GM18505 (cell line): Measurements from ENCODE around the gene DHX38.

ENCODE experiments used
- ATAC-seq: cut with Tn5 transposase; IDR thresholded peaks from one replicate; pipeline ENCODE4 v1.9.1; 2021; ENCODE audit not compliant: unreplicated experiment
- POLR2A ChIP-seq: IDR thresholded peaks from 4 replicates; pipeline ENCODE4 v1.6.1; 2011; ENCODE audit warnings: borderline replicate concordance; ENCODE audit not compliant: insufficient read depth, insufficient read length; ENCODE audit errors: extremely low read depth

The DHX38 gene

DNA sequence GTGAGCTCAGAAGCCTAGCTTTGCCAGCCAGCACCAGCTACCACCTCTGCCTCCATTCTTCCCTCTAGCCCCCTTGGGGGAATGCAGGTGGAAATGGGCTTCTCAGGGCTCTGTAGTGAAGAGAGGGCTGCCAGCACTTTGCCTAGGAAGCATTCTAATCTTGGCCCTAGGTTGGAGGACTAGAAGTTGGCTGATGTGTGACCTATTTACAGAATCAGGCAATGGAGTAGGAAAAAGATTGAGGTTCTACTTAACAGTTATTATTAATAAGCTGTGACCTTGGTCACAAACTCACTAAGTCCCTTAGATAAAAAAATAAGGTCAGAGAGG lies 19.9 kb downstream of the DHX38 start:
- no peak for TF ChIP-seq POLR2A
- ATAC-seq, result no peak

GRCh38 chr16:72120026-72120425 lies 26.4 kb downstream of the DHX38 start:
- TF ChIP-seq POLR2A, result no peak
- no peak for ATAC-seq

GRCh38 chr16:72122308-72122707 lies 28.7 kb downstream of the DHX38 start:
- ATAC-seq, result no peak
- TF ChIP-seq POLR2A, result no peak

GRCh38 chr16:72122916-72123315 lies 29.3 kb downstream of the DHX38 start:
- no peak for ATAC-seq
- no peak for TF ChIP-seq POLR2A

GRCh38 chr16:72123426-72123825 lies 29.8 kb downstream of the DHX38 start:
- TF ChIP-seq POLR2A, result no peak
- no peak for ATAC-seq

DNA sequence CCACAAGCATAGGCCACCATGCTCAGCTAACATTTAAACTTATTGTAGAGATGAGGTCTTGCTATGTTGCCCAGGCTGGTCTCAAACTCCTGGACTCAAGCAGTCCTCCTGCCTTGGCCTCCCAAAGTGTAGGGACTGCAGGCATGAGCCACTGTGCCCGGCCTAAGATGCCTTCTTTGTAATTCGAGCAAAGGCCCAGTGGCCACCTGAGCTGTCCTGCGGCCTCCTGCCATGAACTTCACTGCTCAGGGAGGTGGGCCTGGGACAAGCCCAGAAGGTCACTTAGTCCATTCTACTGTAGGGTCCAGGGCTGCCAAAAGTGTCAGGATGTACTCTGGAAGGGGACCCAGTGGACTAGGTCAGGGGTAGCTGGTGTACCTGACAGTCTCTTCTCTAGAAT lies 30.5 kb downstream of the DHX38 start:
- no peak for TF ChIP-seq POLR2A
- no peak for ATAC-seq

DNA sequence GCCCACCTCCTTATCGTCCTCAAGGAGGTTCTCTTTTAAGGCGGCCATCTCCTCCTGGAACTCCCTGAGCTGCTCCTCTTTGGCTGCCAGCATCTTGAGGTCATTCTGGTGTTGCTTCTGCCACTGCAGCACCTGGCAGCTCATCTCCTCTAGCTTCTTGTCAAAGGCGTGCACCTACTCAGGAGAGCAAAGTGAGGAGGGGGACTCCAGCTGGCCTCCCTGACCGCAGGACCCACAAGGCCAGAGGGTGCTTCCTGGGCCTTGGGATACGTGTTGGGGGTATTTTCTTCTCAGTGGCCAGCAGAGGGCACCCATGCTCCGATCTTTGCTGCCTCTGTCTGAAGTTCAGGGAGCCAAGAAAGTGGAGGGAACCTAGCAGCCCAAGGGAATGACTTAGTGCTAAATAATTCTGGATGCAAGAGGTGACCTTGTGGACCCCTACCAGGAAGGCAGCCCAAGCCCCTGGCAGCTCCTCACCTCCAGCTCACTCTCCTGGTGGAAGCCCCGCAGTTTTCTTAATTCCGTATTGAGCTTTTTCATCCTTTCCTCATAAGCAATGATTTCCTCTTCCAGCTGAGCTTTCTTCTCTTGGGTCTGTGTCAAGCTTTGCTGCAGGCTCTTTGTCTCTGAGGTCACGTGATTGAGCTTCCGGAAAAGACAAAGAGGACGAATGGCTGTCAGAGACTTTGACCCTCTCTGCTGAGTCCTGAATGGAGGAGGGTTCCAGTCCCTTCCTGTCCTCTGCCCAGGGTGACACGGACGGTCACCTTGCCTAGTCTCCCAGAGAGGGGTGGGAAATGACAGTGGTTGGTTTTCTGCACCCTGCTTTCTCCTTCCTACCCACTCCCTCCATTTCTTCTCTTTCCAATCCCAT lies 31.4 kb downstream of the DHX38 start:
- TF ChIP-seq POLR2A, result no peak
- no peak for ATAC-seq

- no peak for ATAC-seq
- no peak for TF ChIP-seq POLR2A
These were observed 32.2 kb downstream of the DHX38 start for GRCh38 chr16:72125635-72126428.

- ATAC-seq, result no peak
- TF ChIP-seq POLR2A, result no peak
These were observed 32.8 kb downstream of the DHX38 start for GRCh38 chr16:72126429-72126765.

DNA sequence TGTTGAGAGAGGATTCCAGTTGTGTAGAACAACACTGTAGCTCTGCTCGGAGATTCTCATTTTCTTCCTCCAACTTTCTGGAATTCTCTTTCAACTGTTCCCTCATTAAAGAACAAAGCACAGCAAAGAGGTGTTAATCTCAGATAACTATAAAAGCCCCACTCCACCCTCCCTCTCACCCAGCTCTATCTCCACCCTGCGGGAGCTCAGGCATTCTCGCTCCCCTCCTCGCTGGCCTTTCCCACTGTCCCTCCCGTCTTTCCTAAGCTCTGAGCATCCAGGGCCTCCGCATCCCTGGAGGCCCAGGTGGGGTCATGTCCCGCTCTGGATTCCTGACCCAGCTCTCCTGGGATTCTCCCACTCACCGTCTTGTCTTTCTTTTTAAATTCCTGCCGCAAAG lies 35.1 kb downstream of the DHX38 start:
- no peak for ATAC-seq
- no peak for TF ChIP-seq POLR2A

GRCh38 chr16:72129976-72130656 lies 36.5 kb downstream of the DHX38 start:
- ATAC-seq, result no peak
- no peak for TF ChIP-seq POLR2A

DNA sequence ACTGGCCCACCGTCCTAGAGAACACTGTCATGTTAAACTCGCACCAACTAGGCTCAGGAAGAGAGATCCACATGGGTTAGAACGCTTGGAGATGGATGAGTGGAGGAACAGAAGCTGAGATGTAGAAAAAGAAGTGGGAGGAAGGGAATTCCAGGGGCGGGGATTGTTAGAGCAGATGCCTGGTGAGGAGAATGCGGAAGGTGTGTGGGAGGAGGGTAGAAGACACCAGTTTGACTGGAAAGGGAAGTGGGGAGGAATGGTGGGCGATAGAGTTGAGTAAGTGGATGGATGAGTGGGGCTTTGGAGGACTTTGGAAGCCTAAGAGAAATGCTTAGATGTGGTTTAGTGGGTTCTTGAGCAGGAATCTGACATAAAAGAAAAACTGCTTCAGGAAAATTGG lies 37.4 kb downstream of the DHX38 start:
- TF ChIP-seq POLR2A, result no peak
- no peak for ATAC-seq

DNA sequence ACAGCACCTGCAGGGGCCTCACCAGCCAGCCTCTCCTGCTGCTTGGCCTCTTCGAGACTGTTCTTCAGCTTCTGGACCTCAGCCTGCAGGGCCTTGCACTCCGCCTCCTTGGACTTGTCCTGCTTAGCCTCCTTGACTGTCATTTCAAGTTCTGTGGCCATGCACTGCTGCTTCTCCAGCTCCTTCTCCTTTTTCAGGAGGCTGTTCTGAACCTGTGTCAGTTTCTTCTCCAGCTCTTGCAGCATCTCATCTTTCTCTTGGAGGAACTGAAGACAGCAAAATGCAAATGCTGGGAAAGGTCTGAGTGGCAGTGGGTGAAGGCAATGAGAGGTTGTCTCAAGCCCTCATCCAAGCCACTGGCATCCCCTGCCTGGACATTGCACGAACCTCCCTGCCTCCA lies 39.1 kb downstream of the DHX38 start:
- TF ChIP-seq POLR2A, result no peak
- ATAC-seq, result no peak
